Dermis blood vessel endothelial cell (primary cell): ENCODE results near the gene ECI2. TPM values are rescaled to one million over a fixed set of nuclear protein-coding genes. Genes with fewer than 3 reads are reported as not detected.

Source experiments
- DNase-seq: peaks from one replicate; pipeline ENCODE4 v3.0.0; 2010
- total RNA-seq: library from RNA; depleted of rRNA; stranded (reverse); fragments of >200 nt; gene quantifications from 2 replicates; pipeline ENCODE4 v1.2.3, GENCODE V29; 2014

ECI2 gene
- total RNA-seq, 1 donor from 2014 or later = 80.7 TPM

- DNase-seq = no peak
These were observed 1.0 kb upstream of the ECI2 start for GRCh38 chr6:4136354-4136831.

- DNase-seq = peak; percentile 96
These were observed 434 bp upstream of the ECI2 start for GRCh38 chr6:4135665-4136353.

DNA sequence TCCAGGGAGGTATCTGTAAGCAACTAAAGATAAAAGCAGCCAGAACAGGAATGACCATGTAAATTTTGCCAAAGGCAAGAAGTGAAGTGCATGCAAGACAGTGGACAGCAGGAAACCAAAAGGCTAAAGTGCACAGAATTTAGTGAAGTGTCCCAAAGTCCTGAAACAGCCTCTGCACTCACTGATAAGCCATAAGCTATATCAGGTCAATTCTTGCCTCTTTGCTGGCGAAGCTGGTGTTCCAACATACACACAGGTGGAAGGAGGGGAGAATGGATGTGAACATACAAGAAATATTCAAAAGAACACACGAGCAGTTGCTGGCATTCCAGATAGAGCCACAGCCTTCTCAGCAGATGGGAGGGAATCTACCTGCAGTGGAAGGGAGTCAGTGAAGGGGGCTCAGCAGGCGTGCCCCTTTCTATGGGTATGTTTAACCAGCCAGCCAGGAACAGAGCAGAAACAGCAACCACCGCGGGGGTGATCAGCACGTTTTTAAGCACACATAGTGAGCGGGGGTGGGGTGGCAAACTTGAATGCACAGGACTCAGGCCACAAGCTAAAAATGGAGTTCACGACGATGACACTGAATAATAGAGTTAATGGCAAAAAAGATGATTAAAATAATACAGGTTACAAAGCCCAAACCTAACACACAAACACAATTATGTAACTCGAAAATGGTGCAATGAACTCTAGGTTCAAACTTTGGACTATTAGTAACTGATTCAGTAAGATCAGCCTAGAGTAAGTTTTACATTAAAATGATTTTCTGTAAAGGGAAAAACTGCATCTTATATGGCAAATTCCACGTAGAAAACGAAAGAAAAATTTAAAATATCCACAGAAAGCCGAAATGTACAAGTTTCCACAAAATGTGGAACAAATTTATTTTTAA lies 1.2 kb downstream of the ECI2 start:
- peak; percentile 43 for DNase-seq

- DNase-seq = no peak
These were observed 4.9 kb downstream of the ECI2 start for GRCh38 chr6:4130357-4130987.

DNA sequence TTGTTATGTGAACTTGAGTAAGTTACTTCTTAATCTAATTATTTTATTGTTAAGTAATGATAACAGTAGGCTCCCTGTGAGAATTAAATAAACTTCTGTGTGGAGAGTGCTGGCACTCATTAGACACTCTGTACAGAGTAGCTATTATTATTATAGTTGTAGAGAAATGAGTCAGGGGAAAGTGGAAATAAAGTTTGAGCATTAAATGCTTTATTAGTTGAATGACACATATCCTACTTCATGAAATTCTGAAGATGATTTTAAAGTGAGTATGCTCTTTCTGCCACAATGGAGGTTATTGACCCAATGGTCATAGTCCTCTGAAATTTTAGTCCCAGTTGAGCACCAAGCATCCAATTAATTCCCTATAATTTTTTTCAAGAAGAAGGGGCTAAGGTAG lies 5.9 kb downstream of the ECI2 start:
- peak; percentile 44 for DNase-seq

- peak; percentile 74 for DNase-seq
These were observed 6.6 kb downstream of the ECI2 start for GRCh38 chr6:4128748-4129147.

GRCh38 chr6:4128072-4128471 lies 7.3 kb downstream of the ECI2 start:
- DNase-seq = no peak

DNA sequence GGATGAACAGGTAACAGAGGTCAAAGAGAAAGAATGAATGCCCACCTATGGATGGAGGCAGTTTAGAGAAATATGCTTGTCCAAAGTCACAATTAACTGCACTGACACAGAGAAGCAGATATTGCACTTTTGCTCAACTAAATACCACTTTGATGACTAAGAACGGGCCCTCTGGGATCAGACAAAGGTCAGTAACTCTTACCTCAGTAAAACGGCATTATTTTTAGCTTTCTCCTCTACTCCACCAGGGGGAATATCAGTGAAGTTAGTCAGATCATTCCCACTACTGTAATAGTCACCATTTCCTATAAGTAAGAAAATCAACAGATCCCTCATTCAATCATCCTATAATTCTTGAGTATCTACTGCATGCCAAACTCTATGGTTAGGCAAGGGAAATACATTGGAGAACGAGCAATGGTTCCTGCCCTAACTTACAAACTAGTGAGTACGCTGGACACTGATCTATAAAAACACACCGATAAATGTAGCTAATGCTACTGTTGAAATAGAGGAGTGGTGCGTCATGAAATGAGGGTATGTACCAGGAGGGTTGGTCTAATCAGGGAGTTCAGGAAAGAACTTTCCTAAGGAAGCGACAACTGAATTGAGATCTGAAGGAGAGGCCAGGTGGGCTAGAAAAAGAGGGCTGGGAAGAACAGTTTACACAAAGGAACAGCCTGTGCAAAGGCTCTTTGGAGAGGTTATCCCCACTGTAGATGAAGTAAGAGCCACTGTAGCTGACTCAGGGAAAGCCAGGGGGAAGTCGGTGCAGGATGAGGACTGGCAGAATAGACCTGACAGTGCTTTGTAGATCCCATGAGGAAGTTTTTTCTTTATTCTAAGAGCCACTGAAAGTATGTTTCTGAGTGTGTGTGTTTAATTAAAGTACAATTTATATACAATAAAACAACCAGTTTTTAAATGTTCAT lies 9.2 kb downstream of the ECI2 start:
- DNase-seq = peak; percentile 83

DNA sequence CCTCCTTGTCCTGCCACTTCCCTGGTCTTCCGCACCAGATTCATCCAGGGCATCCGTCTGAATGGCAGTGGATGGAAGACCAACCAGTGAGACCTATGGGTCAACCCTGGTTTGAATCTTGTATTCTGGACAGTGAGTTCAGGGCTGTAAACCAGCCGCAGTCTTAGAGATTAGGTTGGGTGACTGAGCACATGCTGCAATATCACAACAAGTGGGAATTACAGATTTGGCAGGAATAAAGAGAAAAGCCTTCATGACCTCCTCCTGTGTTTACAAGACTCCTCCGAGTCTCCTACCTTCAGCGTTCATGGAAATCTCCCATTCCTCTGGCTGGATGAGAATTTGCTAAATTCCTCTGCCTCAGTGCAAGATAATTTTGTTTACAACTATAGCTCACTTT lies 9.9 kb downstream of the ECI2 start:
- DNase-seq = no peak

- no peak for DNase-seq
These were observed 11.0 kb downstream of the ECI2 start for GRCh38 chr6:4124351-4124750.

GRCh38 chr6:4115741-4116140 lies 19.6 kb downstream of the ECI2 start:
- DNase-seq = no peak

DNA sequence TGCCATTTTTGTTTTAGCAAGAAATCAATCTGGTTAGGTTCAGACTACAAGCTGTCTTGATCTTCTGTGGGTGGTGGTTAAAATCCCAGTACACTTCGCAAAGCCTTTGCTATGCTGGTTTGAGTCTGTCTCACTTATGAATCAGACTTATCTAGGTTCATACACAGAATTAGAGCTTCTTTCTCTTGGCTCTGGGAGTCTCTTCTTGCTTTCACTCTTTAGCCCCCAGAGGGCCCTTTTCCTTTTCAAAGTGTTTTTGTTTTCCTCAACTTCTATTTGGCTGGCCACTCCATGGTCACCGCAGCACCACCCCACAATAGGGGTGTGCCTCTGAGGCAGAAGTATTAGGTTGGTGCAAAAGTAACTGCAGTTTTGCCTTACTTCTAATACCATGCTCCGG lies 21.3 kb downstream of the ECI2 start:
- DNase-seq = no peak

- DNase-seq = no peak
These were observed 21.7 kb downstream of the ECI2 start for GRCh38 chr6:4113649-4114048.

DNA sequence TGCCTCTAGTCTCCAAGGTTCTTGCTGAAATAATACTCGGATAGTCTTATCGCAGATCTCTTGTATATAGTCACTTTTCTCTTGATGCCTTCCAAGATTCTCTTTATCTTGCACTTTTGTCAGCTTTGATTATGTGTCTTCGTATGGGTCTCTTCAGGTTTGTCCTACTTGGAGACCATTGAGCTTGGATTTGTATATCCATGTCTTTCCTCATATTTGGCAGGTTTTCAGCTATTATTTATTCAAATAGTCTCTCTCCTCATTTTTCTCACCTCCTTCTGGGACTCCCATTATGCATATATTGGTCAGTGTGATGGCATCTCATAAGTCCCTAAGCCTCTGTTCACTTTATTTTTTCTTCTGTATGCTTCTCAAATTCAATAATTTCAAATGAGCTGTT lies 23.0 kb downstream of the ECI2 start:
- no peak for DNase-seq

- DNase-seq = peak; percentile 61
These were observed 26.0 kb downstream of the ECI2 start for GRCh38 chr6:4109363-4109815.

DNA sequence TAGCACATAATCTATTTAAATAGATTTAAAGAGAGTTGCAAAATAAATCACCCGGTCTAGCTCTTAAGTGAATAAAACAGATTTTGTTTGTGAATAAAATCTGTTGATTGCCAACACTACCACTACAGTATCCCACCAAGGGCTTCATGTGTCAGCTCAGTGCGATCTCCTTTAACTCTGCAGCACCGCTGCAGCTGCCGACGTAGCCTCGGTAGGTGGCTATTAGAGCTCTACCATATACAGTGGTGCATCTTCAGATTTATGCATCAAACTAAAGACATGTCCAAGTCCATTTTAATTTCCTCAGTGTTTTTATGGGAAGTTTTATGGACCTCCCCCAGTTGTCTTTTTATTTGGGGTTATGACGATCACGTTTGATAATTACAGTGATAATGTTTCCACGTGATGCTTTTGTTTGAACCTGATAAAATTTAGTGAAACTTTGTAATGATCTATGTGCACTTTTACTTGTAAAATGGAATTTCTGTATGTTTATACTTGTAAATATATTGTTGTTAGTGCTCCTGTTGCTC lies 26.7 kb downstream of the ECI2 start:
- no peak for DNase-seq

DNA sequence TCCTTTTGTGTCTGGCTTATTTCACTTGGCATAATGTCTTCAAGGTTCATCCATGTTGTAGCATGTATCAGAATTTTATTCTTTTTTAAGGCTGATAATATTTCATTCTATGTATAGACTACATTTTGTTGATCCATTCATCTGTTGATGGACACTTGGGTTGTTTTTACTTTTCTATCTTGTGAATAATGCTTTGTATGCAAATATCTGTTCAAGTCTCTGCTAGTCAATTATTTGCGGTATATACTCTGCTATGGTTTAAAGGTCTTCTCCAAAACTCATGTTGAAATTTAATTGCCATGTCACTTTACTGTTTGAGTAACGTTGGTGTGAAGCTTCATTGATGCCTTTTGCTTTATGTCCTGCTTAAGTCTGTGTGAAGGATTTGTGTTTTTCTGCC lies 27.5 kb downstream of the ECI2 start:
- no peak for DNase-seq

- DNase-seq = no peak
These were observed 29.3 kb downstream of the ECI2 start for GRCh38 chr6:4105980-4106536.

GRCh38 chr6:4103929-4104328 lies 31.4 kb downstream of the ECI2 start:
- no peak for DNase-seq

DNA sequence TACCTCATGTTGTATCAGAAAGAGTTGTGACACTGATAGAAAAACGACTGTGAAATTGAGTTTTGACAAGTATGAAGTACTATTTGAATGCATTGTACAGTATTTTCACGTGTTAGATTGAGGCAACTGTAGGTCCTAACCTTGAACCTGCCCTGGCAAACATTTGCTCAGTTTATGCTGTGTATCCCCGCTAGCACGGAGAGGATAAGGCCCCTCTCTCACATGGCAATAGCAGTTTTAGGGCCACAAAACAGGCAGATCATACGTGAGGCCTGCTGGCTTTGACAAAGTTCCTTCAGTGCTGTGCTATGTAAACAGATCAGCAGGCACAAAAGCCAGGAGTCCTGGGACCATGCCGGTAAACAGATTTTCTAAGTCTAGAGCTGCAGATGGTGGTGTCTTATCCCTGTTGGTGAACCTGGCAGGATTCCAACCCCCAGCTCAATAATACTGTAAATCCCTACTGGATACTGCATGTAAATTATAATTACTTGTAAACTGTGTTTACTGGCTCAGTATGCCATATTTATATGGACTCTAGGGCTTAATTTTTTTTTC lies 32.6 kb downstream of the ECI2 start:
- no peak for DNase-seq

- no peak for DNase-seq
These were observed 34.1 kb downstream of the ECI2 start for GRCh38 chr6:4101298-4101697.
